Stimulated activated CD4-positive, alpha-beta T cell treated with anti-CD3 and anti-CD28 coated beads, Interleukin-4, amount 100 ng/mL, for 1 hour (primary cell): Measurements from ENCODE around the gene GOLPH3L.
"Not testable (repeated sequence)": the region's sequence is repeated elsewhere in the genome, so short reads cannot be mapped to it uniquely, and the experiment has no call there.

Source experiments
- DNase-seq: peaks from one replicate; pipeline ENCODE4 v3.0.0-alpha.2; 2020

The GOLPH3L gene

DNA sequence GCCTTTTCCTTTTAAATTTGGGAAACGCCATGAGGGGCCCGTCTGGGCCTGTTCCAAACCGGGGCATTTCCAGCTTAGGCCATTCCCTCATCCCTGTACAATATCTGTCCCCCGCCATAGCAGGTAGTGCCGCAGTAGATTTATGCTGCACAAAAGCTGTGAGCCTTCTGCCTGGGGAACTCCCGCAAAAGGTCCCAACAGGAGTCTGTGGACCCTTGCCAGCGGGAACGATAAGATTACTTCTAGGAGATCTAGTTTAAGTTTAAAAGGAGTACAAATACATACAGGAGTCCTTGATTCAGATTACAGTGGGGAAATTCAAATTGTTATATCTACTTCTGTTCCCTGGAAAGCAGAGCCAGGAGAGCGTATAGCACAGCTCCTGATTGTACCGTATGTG is 42.3 kb downstream of the GOLPH3L start:
- DNase-seq: not testable (repeated sequence)

DNA sequence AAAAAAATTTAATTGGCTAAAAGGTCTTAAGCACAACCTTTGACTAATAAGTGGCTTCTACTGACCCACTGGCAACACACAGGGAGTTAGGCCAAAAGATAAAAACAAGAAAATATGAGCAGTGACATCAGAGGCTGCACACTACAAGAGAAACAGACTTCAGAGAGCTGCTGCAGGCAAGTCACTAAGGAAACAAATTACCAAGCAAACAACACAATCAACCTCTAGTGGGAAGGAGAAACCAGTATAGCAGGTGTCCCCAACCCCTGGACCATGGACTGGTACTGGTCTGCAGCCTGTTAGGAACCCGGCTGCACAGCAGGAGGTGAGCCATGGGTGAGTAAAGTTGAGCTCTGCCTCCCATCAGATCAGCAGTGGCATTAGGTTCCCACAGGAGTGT is 46.8 kb downstream of the GOLPH3L start:
- no peak for DNase-seq

- DNase-seq: no peak
Observed at GRCh38 chr1:150649441-150650075, 47.4 kb downstream of the GOLPH3L start.

DNA sequence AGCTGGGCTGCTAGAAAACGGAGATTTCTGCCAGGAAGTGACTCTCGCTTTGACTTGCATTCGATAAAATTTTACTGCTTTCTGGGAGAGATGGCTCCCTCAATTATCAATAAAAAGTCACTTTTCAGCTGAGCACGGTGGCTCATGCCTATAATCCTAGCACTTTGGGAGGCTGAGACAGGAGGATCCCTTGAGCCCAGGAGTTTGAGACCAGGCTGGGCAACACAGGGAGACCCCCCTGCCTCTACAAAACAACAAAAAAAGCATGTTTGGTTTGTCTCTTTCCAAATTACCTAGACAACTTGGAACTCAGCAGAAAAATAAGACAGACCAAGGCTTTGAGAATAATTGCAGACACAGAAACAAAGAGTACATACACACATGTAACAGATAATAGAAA is 54.7 kb downstream of the GOLPH3L start:
- no peak for DNase-seq

DNA sequence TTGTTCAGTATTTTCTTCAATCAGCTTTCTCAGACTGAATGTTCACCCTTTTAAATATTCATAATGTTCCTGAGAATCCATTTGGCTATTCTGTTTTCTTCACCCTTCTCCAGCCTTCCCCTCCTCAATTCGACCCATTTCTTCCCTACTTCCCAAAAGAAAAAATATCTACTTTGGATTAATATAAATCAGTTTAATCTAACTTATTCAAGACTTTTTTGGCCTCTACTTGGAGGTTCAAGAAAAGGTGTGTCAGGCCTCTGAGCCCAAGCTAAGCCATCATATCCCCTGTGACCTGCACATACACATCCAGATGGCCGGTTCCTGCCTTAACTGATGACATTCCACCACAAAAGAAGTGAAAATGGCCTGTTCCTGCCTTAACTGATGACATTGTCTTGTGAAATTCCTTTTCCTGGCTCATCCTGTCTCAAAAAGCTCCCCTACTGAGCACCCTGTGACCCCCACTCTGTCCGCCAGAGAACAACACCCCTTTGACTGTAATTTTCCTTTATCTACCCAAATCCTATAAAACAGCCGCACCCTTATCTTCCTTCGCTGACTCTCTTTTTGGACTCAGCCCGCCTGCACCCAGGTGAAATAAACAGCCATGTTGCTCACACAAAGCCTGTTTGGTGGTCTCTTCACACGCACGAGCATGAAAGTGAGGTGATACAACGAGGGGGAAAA is 55.7 kb downstream of the GOLPH3L start:
- not testable (repeated sequence) for DNase-seq

GRCh38 chr1:150638430-150638829 is 58.5 kb downstream of the GOLPH3L start:
- not testable (repeated sequence) for DNase-seq

GRCh38 chr1:150634839-150635622 is 61.9 kb downstream of the GOLPH3L start:
- not testable (repeated sequence) for DNase-seq

- peak; percentile 91 for DNase-seq
Observed at GRCh38 chr1:150629115-150629928, 67.6 kb downstream of the GOLPH3L start, which contains the start of gene ENSA. ENSA (minus strand) TSS chr1:150629612; CDS start chr1:150629470, 142 bp downstream.

DNA sequence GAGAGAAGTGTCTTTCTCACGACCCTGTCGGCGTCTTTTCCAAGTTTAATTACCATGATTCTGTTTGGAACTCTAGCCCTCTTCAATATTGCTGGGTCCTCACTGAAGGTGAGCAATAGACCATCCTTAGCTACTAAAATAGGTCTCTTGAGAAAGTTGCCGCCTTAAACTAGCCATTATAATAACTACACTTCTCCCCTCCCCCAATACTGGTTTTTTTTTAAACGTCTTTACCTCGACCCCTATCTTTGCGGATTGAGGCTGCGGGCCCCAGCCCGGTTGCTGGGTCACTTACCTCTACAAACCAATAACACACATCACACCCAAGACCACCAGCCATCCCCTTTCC is 68.2 kb downstream of the GOLPH3L start:
- no peak for DNase-seq

DNA sequence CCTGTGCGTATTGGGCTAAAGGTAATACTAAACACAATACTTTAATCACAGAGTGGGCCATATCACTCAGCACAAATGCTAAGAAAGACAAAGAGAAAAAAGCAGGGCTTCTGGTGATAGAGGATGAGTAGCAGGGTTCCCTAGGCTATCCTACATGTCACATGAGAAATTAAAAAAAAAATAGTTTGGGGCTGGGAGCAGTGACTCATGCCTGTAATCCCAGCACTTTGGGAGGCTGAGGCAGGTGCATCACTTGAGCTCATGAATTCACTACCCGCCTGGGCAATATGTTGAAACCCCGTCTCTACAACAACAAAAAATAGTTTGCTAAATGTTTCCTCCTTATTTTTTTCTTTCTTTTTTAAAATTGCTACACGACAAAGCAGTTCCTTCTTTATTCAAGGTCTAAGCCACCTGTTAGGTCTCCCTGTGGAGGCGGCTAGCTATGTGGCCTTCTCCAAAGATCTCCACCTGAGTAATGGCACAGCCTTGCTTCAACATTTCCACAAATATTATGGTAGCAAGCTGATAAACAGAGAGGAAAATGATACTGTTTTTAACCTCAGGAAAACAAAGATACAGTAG is 69.0 kb downstream of the GOLPH3L start:
- DNase-seq: no peak

DNA sequence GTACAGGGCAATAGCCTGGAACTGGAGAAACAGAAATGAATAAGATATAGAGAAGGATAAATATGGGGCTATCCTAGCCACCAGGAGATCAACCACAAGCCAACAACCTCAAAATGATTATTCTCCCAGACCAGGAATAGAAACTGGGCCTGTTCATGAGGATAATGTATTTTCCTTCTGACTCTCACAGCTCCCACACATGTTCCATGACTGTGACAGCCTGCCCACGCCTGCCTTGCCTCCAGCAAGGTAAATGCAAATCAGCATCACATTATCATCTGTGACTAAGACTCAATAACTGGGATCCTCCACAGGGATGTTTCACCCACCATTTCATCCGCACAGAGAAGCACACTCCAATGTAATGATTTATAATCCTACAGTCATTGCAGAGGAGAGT is 70.8 kb downstream of the GOLPH3L start:
- DNase-seq: no peak

DNA sequence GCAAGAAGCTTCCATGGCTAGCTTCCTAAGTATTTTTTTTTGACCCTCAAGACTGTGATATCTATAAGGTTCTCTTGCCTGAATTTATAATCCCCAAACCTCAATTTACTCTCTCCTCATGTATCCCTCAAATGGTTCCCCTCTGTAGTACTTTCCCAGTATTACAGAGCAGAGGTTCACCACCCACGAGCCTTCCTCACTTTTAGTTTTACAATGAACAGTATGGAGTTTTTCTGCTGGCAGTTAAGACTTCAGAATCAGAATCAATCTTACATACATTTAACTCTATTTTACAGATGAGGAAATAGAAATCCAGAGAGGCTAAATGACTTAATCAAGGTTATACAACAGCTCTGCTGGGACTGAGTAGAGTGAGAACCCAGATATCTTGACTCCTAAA is 72.4 kb downstream of the GOLPH3L start:
- DNase-seq: not testable (repeated sequence)

DNA sequence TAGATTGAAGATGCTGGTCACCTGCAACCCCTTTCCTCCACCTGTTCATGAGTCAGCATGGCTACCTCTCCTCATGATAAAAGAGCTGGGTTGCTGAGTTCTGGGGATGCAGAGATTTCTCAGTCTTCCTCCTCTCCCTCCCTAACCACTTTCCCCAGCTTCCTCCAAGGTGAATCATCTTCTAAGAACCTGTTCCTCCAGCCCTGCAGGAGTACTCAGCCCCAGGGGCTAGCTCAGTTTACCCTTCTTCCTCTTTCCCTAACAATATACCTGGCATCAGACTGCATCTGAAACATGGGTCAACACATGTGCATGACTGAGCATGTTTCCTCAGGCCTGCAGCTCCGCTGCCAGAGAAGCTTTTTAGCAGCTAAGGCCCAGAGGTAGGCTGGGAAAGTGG is 72.8 kb downstream of the GOLPH3L start:
- not testable (repeated sequence) for DNase-seq

GRCh38 chr1:150622303-150622975 is 74.5 kb downstream of the GOLPH3L start:
- no peak for DNase-seq

GRCh38 chr1:150621497-150622302 is 75.3 kb downstream of the GOLPH3L start:
- peak; percentile 55 for DNase-seq

GRCh38 chr1:150620919-150621318 is 76.0 kb downstream of the GOLPH3L start:
- DNase-seq: no peak

GRCh38 chr1:150619576-150620509 is 77.1 kb downstream of the GOLPH3L start:
- DNase-seq: no peak

DNA sequence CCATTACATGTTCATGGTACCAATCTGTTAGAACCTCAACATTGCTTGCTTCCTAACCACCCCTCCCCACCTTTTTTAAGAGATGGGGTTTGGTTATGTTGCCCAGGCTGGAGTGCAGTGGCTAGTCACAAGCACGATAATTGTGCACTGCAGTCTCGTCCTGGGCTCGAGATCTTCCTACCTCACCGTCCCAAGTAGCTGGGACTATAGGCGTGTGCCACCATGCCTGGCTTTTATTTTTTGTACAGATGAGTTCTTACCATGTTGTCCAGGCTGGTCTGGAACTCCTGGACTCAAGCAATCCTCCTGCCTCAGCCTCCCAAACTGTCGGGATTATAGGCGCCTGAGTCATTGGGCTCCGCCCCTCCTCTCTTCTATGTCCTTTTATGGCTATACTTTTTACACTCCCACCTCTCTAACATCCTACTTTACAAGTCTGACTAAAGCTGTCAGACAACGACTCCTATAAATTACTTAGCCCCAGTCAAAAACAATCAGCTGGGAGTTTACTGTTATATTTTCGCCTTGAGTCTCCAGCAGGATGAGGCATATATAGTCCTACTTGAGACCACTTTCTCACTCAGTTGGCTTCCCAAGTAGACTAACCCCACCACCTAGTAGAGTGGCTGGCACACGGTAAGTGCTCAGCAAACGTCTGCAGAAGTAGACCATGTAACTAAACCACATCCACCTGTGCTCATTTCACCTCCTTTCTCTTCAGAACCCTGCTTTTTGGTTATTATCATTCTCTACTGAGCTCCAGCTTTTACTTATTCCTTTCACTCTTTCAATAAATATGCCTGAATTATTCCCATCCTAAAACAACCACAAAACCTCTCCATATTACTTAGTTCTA is 81.4 kb downstream of the GOLPH3L start:
- no peak for DNase-seq
